ENCODE data around the gene ALDH9A1. TPM values are rescaled to one million over a fixed set of nuclear protein-coding genes. Genes with fewer than 3 reads are reported as not detected.

The ALDH9A1 gene
- total and polyA plus RNA-seq, 2 of the 4 experiments (the other 2 are of a cell fraction) = 43.5 to 43.7 TPM

DNA sequence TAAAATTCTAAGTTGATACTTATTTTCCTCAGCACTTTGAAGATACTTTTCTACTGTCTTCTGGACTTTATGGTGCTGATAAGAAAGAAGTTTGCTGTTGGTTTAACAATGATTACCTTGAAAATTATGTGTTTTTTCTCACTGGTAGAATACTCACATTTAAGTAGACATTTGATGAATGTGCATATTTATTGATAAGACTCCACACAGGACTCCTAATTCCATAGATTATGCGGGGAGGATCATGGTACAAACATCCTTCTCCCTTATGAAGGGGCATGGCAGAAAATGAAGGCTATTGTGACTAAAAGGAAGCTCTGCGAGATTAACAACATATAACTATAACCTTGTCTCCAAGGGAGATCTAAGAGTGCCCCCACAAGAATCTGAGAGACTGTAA, 28.5 kb upstream of the ALDH9A1 start:
- Histone ChIP-seq H2BK20ac (ENCODE audit: low read depth, low read length) (no peak overlapping the region), H2BK5ac (ENCODE audit: low read depth, low read length, poor library complexity, severe bottlenecking) (no peak overlapping the region), H2AK5ac (ENCODE audit: low read depth, low read length) (no peak overlapping the region), H3K4me3 (ENCODE audit: insufficient read depth, low read depth, low read length) (no peak overlapping the region), H2BK15ac (ENCODE audit: low read depth, low read length) (no peak overlapping the region), H4K5ac (ENCODE audit: low read depth, low read length) (no peak overlapping the region), H3K79me1 (ENCODE audit: low read depth in 1 of 2, low read length in 2 of 2) (peaks cover 0 to 5% of the 10 kb centered on the region in 2 experiments; a peak in 3 of 4 replicates), H4K8ac (ENCODE audit: low read depth in 2 of 2, low read length in 2 of 2) (no peak overlapping the region), H2AFZ (replicated peaks; ENCODE audit: low read length, poor library complexity) (no peak overlapping the region), H3K9ac (ENCODE audit: low read depth, low read length) (no peak overlapping the region), H3K4ac (ENCODE audit: low read depth, low read length) (no peak overlapping the region), H3K9me3 (ENCODE audit: control insufficient read depth, insufficient read depth, low read length) (no peaks in the 10 kb centered on the region), H4K20me1 (ENCODE audit: insufficient read depth, low read length) (no peaks in the 10 kb centered on the region), H3K9me1 (ENCODE audit: insufficient read depth, low read length) (no peaks in the 10 kb centered on the region), H2AK9ac (replicated peaks; ENCODE audit: low read depth, low read length, poor library complexity) (no peak overlapping the region), H3K56ac (ENCODE audit: extremely low read depth, insufficient read depth, low read length) (no peak overlapping the region), H2BK120ac (ENCODE audit: low read depth, low read length) (no peak overlapping the region), H3K27me3 (ENCODE audit: control insufficient read depth, insufficient read depth, low read length) (no peaks in the 10 kb centered on the region), H3K18ac (ENCODE audit: low read depth, low read length) (no peak overlapping the region), H3K4me1 (ENCODE audit: control insufficient read depth, insufficient read depth, low read length) (no peaks in the 10 kb centered on the region), H3K23ac (ENCODE audit: low read depth, low read length) (no peak overlapping the region), H3K14ac (replicated peaks; ENCODE audit: low read depth, low read length) (no peak overlapping the region), H4K91ac (ENCODE audit: insufficient read depth, low read depth, low read length) (no peak overlapping the region), H3K27ac (ENCODE audit: insufficient read depth, low read length) (no peak overlapping the region), H3K36me3 (ENCODE audit: control insufficient read depth, insufficient read depth, low read length) (peaks cover 5% of the 10 kb centered on the region), H3K4me2 (ENCODE audit: low read depth, low read length) (no peak overlapping the region)
- ChIA-PET CTCF (no interaction called here), POLR2A (ENCODE audit: unreplicated experiment) (no interaction called here)
- intact Hi-C loops (cut with micrococcal nuclease) = no loop called here
- WGBS, 2 experiments (ENCODE audit: extremely low coverage in 2 of 2, insufficient read length in 1 of 2) = no CpG with 5 or more reads among the region's 2 CpGs
- TF ChIP-seq FOS (IDR thresholded peaks at IDR 0.05; ENCODE audit: low read depth, low read length) (no peak), MXI1 (IDR thresholded peaks at IDR 0.05; ENCODE audit: borderline replicate concordance, low read depth, low read length) (no peak), RAD21 (IDR thresholded peaks at IDR 0.05; ENCODE audit: low read length) (no peak), NFE2L2 (IDR thresholded peaks at IDR 0.05; ENCODE audit: low read depth, low read length) (no peak), RFX5 (IDR thresholded peaks at IDR 0.05; ENCODE audit: low read depth, low read length) (no peak)
- TF ChIP-seq, protein P1, sequence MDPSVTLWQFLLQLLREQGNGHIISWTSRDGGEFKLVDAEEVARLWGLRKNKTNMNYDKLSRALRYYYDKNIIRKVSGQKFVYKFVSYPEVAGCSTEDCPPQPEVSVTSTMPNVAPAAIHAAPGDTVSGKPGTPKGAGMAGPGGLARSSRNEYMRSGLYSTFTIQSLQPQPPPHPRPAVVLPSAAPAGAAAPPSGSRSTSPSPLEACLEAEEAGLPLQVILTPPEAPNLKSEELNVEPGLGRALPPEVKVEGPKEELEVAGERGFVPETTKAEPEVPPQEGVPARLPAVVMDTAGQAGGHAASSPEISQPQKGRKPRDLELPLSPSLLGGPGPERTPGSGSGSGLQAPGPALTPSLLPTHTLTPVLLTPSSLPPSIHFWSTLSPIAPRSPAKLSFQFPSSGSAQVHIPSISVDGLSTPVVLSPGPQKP (IDR thresholded peaks at IDR 0.05; ENCODE audit: borderline replicate concordance, low read depth, low read length) = no peak
- TF ChIP-seq, protein P2, sequence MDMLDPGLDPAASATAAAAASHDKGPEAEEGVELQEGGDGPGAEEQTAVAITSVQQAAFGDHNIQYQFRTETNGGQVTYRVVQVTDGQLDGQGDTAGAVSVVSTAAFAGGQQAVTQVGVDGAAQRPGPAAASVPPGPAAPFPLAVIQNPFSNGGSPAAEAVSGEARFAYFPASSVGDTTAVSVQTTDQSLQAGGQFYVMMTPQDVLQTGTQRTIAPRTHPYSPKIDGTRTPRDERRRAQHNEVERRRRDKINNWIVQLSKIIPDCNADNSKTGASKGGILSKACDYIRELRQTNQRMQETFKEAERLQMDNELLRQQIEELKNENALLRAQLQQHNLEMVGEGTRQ (IDR thresholded peaks at IDR 0.05; ENCODE audit: low read depth, low read length) = no peak
- dilution Hi-C loops (cut with HindIII; ENCODE audit: low sequenced_read_pairs, unreplicated experiment) = no loop called here
- BruUV-seq (replicated peaks) = no TSS peak
- no peak for DNase-seq
- in situ Hi-C loops (cut with MboI; ENCODE audit: low sequenced_read_pairs) = no loop called here
- ATAC-seq (ENCODE audit: low read depth) = no peak
